MM.1S (cell line): ENCODE results near the gene C1orf198.

ENCODE experiments used
- DNase-seq: peaks from one replicate; pipeline ENCODE4 v3.0.0-alpha.2; 2015
- H2AFZ ChIP-seq: fragments of 300-600 bp; sonication (generic); 2 replicates; pipeline ENCODE4 v1.6.0; 2016; ENCODE audit warnings: antibody characterized with exemption, low read length
- H3F3A ChIP-seq: fragments of 300-600 bp; sonication (generic); 2 replicates; pipeline ENCODE4 v1.6.1; 2016; ENCODE audit warnings: mild to moderate bottlenecking, antibody characterized with exemption, low read length, moderate library complexity, mixed read lengths; ENCODE audit not compliant: insufficient read depth
- H3K27ac ChIP-seq: fragments of 300-600 bp; sonication (generic); 2 replicates; pipeline ENCODE4 v1.5.1; 2016; ENCODE audit warnings: mild to moderate bottlenecking, low read length
- H3K27me3 ChIP-seq: fragments of 300-600 bp; sonication (generic); replicated peaks from 2 replicates; pipeline ENCODE4 v1.6.0; 2016; ENCODE audit warnings: low read length; ENCODE audit not compliant: insufficient read depth
- H3K36me3 ChIP-seq: fragments of 300-600 bp; sonication (generic); replicated peaks from 2 replicates; pipeline ENCODE4 v1.6.1; 2016; ENCODE audit warnings: mild to moderate bottlenecking, low read length, mixed read lengths; ENCODE audit not compliant: insufficient read depth
- H3K4me1 ChIP-seq: fragments of 300-600 bp; sonication (generic); 2 replicates; pipeline ENCODE4 v1.6.1; 2016; ENCODE audit warnings: low read length, mixed read lengths
- H3K4me2 ChIP-seq: fragments of 300-600 bp; sonication (generic); 2 replicates; pipeline ENCODE4 v1.6.0; 2016; ENCODE audit warnings: low read depth, low read length
- H3K4me3 ChIP-seq: fragments of 300-600 bp; sonication (generic); 2 replicates; pipeline ENCODE4 v1.5.1; 2016; ENCODE audit warnings: low read length, mixed read lengths
- H3K79me2 ChIP-seq: fragments of 300-600 bp; sonication (generic); 2 replicates; pipeline ENCODE4 v1.6.1; 2016; ENCODE audit warnings: mixed run types, low read length, mixed read lengths
- H3K9ac ChIP-seq: fragments of 300-600 bp; sonication (generic); 2 replicates; pipeline ENCODE4 v1.6.1; 2016; ENCODE audit warnings: low read length, mixed read lengths
- H3K9me2 ChIP-seq: fragments of 300-600 bp; sonication (generic); replicated peaks from 2 replicates; pipeline ENCODE4 v1.6.1; 2016; ENCODE audit warnings: mild to moderate bottlenecking, low read length, mixed read lengths; ENCODE audit not compliant: insufficient read depth
- H3K9me3 ChIP-seq: fragments of 300-600 bp; sonication (generic); replicated peaks from 2 replicates; pipeline ENCODE4 v1.6.1; 2016; ENCODE audit warnings: mild to moderate bottlenecking, low read length, mixed read lengths; ENCODE audit not compliant: insufficient read depth
- H4K20me1 ChIP-seq: fragments of 300-600 bp; sonication (generic); 2 replicates; pipeline ENCODE4 v1.6.1; 2016; ENCODE audit warnings: mild to moderate bottlenecking, low read length, moderate library complexity, mixed read lengths; ENCODE audit not compliant: insufficient read depth
- EZH2 ChIP-seq: fragments of 300-600 bp; sonication (generic); optimal IDR thresholded peaks from 2 replicates; pipeline ENCODE3; 2017; ENCODE audit warnings: low read depth, mild to moderate bottlenecking, antibody characterized with exemption, low read length, mixed read lengths
- EZH2phosphoT487 ChIP-seq: fragments of 300-600 bp; sonication (generic); IDR thresholded peaks from 2 replicates; pipeline ENCODE4 v1.6.1; 2018; ENCODE audit warnings: antibody characterized with exemption, low read length
- TF ChIP-seq, protein P1 (sequence below): fragments of 300-600 bp; sonication (generic); IDR thresholded peaks from 2 replicates; pipeline ENCODE4 v1.5.1; 2016; ENCODE audit warnings: antibody characterized with exemption, low read length, mixed read lengths

The C1orf198 gene

DNA sequence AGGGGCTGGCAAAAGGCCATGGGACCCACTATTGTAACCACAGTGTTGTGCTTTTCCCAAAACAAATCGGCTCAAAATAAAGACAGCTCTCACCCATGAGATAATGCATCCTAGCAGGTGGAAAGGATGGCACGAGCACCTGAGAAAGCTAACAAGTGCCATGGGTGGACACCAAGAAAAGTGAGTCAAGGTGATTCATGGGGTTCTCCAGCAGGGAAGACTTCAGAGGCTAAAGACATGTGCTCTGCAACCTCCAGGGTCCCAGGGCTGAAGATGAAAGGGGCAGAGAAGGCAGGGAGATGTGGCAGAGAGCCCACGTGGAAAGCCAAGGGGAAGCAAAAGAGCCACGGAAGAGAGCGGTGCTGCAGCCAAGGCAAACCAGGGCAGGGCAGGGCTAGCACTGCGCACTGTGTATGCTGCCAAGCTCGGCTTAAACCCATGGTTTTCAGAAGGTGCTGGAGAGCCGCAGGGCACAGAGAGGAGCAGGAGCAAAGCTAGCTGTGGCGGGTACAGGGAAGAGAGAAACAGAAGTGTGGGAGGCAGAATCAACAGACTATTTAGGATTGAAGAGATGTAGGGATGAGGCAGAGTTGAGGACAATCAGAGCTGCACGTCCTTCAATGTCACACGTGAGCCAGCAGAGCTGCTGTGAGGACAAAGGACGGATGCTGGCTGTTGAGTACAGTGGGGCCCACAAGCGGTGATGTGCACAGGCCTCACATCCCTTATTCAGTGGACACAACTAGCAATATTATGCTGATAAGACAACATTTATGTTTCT lies 41.8 kb upstream of the C1orf198 start:
- Histone ChIP-seq H3K4me3 (no peak overlapping the region), H3K79me2 (no peaks in the 10 kb centered on the region), H3K4me1 (peaks cover 11% of the 10 kb centered on the region; the same call in 1 of the 2 replicates), H3K4me2 (no peak overlapping the region), H2AFZ (no peak overlapping the region), H3K9ac (no peak overlapping the region), H3K27ac (no peak overlapping the region), H3F3A (no peaks in the 10 kb centered on the region), H3K9me2 (no peaks in the 10 kb centered on the region), H4K20me1 (no peaks in the 10 kb centered on the region), H3K36me3 (peaks cover 5% of the 10 kb centered on the region; the same call in 1 of the 2 replicates), H3K27me3 (no peaks in the 10 kb centered on the region), H3K9me3 (no peaks in the 10 kb centered on the region)
- DNase-seq: no peak
- TF ChIP-seq, protein P1, sequence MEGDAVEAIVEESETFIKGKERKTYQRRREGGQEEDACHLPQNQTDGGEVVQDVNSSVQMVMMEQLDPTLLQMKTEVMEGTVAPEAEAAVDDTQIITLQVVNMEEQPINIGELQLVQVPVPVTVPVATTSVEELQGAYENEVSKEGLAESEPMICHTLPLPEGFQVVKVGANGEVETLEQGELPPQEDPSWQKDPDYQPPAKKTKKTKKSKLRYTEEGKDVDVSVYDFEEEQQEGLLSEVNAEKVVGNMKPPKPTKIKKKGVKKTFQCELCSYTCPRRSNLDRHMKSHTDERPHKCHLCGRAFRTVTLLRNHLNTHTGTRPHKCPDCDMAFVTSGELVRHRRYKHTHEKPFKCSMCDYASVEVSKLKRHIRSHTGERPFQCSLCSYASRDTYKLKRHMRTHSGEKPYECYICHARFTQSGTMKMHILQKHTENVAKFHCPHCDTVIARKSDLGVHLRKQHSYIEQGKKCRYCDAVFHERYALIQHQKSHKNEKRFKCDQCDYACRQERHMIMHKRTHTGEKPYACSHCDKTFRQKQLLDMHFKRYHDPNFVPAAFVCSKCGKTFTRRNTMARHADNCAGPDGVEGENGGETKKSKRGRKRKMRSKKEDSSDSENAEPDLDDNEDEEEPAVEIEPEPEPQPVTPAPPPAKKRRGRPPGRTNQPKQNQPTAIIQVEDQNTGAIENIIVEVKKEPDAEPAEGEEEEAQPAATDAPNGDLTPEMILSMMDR: no peak
- TF ChIP-seq EZH2phosphoT487: no peak
- TF ChIP-seq EZH2: no peak

DNA sequence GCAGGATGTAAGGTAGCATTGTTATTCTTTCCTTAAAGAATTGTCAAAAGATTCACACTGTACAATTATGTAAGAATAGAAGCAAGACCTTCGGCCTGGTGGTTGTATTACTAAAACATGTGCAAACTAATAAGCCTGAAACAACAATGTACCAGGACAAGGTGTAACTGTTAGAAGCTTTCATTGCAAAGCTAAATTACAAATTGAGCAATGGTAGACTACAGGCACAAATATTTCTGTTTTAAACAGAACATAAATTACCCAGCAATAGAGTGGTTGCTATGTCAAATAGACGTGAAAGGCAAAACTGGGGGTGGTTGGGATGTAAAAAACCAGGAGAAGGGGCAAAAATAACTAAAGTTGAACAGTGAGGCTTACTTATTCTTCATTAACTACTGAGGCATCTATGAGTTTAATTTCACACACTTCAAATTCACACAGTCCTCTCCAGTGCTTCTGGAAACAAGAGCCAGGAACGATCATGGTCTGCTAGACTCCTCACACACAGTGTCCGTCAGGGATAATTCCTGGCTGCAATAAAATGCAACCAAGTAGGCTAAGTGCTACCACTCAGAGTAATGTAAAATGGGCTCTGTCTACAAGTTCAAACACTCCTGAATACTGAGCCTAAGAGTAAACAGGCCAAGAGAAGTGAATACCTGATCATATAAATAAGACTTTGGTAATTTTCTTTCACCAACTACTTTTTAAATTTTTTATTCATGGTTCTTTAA lies 39.3 kb upstream of the C1orf198 start:
- no peaks in the 10 kb centered on the region for H4K20me1 ChIP-seq
- no peak overlapping the region for H2AFZ ChIP-seq
- no peak overlapping the region for H3K4me3 ChIP-seq

DNA sequence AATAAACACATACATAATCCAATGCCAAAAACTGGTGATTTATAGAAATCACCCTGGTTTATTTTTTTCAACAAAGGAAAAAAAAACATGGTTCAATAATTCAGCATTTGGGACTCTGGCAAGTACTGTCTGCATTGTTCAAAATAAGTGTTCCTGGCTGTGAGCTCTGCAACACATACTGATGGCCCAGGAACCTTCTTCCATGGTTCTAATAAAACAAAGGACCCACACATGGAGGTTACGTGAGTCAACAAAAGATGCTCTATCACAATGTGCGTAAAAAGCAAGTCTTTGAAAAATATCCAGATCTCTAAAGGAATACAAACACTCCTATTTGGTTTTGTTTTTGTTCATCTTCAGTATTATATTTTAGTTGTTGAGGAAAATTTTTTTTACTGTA lies 37.9 kb upstream of the C1orf198 start:
- no peak for DNase-seq
- TF ChIP-seq EZH2phosphoT487 (no peak), EZH2 (no peak)
- TF ChIP-seq, protein P1: no peak
- no peaks in the 10 kb centered on the region for H3K9me3 ChIP-seq
- no peaks in the 10 kb centered on the region for H3F3A ChIP-seq
- H3K27ac ChIP-seq: no peak overlapping the region
- H3K27me3 ChIP-seq: no peaks in the 10 kb centered on the region
- no peak overlapping the region for H2AFZ ChIP-seq
- H3K79me2 ChIP-seq: no peaks in the 10 kb centered on the region
- H3K4me1 ChIP-seq: peaks cover 17% of the 10 kb centered on the region
- H3K4me3 ChIP-seq: no peak overlapping the region
- H3K4me2 ChIP-seq: 0 out of 2 replicates have a peak overlapping the region, but pooled peaks have one; percentile 1
- H3K36me3 ChIP-seq: peaks cover 5% of the 10 kb centered on the region; the same call in 1 of the 2 replicates
- no peaks in the 10 kb centered on the region for H4K20me1 ChIP-seq
- H3K9ac ChIP-seq: no peak overlapping the region
- H3K9me2 ChIP-seq: no peaks in the 10 kb centered on the region

More for the DNA sequence above, 39.3 kb upstream of the C1orf198 start:
- Histone ChIP-seq H3K9me2 (no peaks in the 10 kb centered on the region), H3K27ac (no peak overlapping the region), H3K9ac (no peak overlapping the region), H3K4me2 (no peak overlapping the region), H3K27me3 (no peaks in the 10 kb centered on the region), H3K9me3 (no peaks in the 10 kb centered on the region), H3K79me2 (no peaks in the 10 kb centered on the region), H3F3A (no peaks in the 10 kb centered on the region), H3K36me3 (peaks cover 5% of the 10 kb centered on the region; the same call in 1 of the 2 replicates), H3K4me1 (peaks cover 11% of the 10 kb centered on the region; the same call in 1 of the 2 replicates)
- no peak for DNase-seq
- TF ChIP-seq, protein P1: no peak
- TF ChIP-seq EZH2phosphoT487 (no peak), EZH2 (no peak)
